ENCODE results near the gene PSME2. TPM values are rescaled to one million over a fixed set of nuclear protein-coding genes. Genes with fewer than 3 reads are reported as not detected.

The PSME2 gene
- total RNA-seq, 1 experiment from 2014 or later: 126 TPM

- Histone ChIP-seq H3K18ac (ENCODE audit: insufficient read length, low read depth, low read length) (no peak overlapping the region), H3K27me3 (ENCODE audit: insufficient read depth, low read length) (no peaks in the 10 kb centered on the region), H3K9ac (ENCODE audit: extremely low read depth, insufficient read length, low read length) (no peak overlapping the region), H2BK120ac (ENCODE audit: low read depth, low read length, poor library complexity, severe bottlenecking) (no peak overlapping the region), H3K23ac (ENCODE audit: insufficient read length, low read depth, low read length) (no peak overlapping the region), H3K4me2 (ENCODE audit: insufficient read depth, insufficient read length, low read length) (no peak overlapping the region), H3K4me1 (ENCODE audit: insufficient read depth, low read length) (no peaks in the 10 kb centered on the region), H3K9me3 (ENCODE audit: control insufficient read depth, low read depth, low read length) (no peaks in the 10 kb centered on the region), H2BK15ac (ENCODE audit: low read depth, low read length) (no peak overlapping the region), H4K91ac (ENCODE audit: insufficient read length, low read depth, low read length) (no peak overlapping the region), H3K27ac (ENCODE audit: insufficient read length, low read depth, low read length) (no peak overlapping the region), H3K4ac (ENCODE audit: low read depth, low read length) (no peak overlapping the region), H2AFZ (ENCODE audit: low read length) (no peak overlapping the region), H2BK5ac (ENCODE audit: insufficient read length, low read length) (no peak overlapping the region), H3K23me2 (ENCODE audit: insufficient read length, low read depth, low read length, poor library complexity, severe bottlenecking) (no peaks in the 10 kb centered on the region), H3K79me1 (ENCODE audit: insufficient read depth, low read depth, low read length, poor library complexity, severe bottlenecking) (no peaks in the 10 kb centered on the region), H4K5ac (ENCODE audit: insufficient read length, low read depth, low read length) (no peak overlapping the region), H4K20me1 (ENCODE audit: control insufficient read depth, insufficient read depth, insufficient read length) (no peaks in the 10 kb centered on the region), H3K14ac (ENCODE audit: insufficient read depth, low read length) (no peak overlapping the region), H2BK20ac (ENCODE audit: low read depth, low read length, poor library complexity, severe bottlenecking) (no peak overlapping the region), H2AK5ac (ENCODE audit: insufficient read length, low read length) (no peak overlapping the region), H3K79me2 (ENCODE audit: insufficient read depth, low read length) (no peaks in the 10 kb centered on the region), H4K8ac (replicated peaks; ENCODE audit: insufficient read length, low read depth, low read length) (no peak overlapping the region), H3K56ac (ENCODE audit: insufficient read length, low read depth, low read length) (no peak overlapping the region), H3T11ph (ENCODE audit: low read length) (no peak overlapping the region), H2BK12ac (ENCODE audit: insufficient read length, low read depth, low read length) (no peak overlapping the region)
- Mint-ChIP-seq H3K27ac (no peak overlapping the region), H3K27me3 (ENCODE audit: low read depth) (no peaks in the 10 kb centered on the region), H3K4me1 (no peaks in the 10 kb centered on the region), H3K9me3 (no peaks in the 10 kb centered on the region), H3K36me3 (ENCODE audit: insufficient read depth in 1 of 3, low read depth in 3 of 3) (peaks cover 3 to 23% (median 19%) of the 10 kb centered on the region in 3 experiments; a peak in 6 of 7 replicates), H3K4me3 (no peak overlapping the region)
- no peak for DNase-seq
- TF ChIP-seq CTCF (conservative IDR thresholded peaks at IDR 0.05): no peak
Measured at GRCh38 chr14:24126939-24127338, 19.5 kb downstream of the PSME2 start.
